Kidney epithelial cell (primary cell): Measurements from ENCODE around the gene PIGT. TPM values are rescaled to one million over a fixed set of nuclear protein-coding genes. Genes with fewer than 3 reads are reported as not detected.

ENCODE experiments used
- DNase-seq: peaks from one replicate; pipeline ENCODE4 v3.0.0-alpha.2; 2010; ENCODE audit warnings: low read depth
- H3K27me3 ChIP-seq: 2 replicates; pipeline ENCODE4 v1.6.0; 2011; ENCODE audit warnings: low read length; ENCODE audit not compliant: control insufficient read depth, insufficient read depth
- H3K36me3 ChIP-seq: 2 replicates; pipeline ENCODE4 v1.5.1; 2011; ENCODE audit warnings: low read length; ENCODE audit not compliant: control insufficient read depth, insufficient read depth
- H3K4me3 ChIP-seq: 2 replicates; pipeline ENCODE4 v1.5.1; 2011; ENCODE audit warnings: low read depth, mild to moderate bottlenecking, control low read depth, low read length
- total RNA-seq: library from RNA; depleted of rRNA; stranded (reverse); fragments of >200 nt; gene quantifications from 2 replicates; pipeline ENCODE4 v1.2.3, GENCODE V29; 2015
- TF ChIP-seq, protein P1 (sequence below): IDR thresholded peaks from 2 replicates; pipeline ENCODE4 v1.5.1; 2011; ENCODE audit warnings: mild to moderate bottlenecking, moderate library complexity, low read length, control low read depth, inconsistent platforms; ENCODE audit not compliant: insufficient read depth, poor library complexity, severe bottlenecking

The PIGT gene
- total RNA-seq, 1 donor from 2014 or later: 69.8 TPM

- no peak for DNase-seq
- Histone ChIP-seq H3K27me3 (no peaks in the 10 kb centered on the region), H3K4me3 (no peak overlapping the region), H3K36me3 (no peaks in the 10 kb centered on the region)
- TF ChIP-seq, protein P1, sequence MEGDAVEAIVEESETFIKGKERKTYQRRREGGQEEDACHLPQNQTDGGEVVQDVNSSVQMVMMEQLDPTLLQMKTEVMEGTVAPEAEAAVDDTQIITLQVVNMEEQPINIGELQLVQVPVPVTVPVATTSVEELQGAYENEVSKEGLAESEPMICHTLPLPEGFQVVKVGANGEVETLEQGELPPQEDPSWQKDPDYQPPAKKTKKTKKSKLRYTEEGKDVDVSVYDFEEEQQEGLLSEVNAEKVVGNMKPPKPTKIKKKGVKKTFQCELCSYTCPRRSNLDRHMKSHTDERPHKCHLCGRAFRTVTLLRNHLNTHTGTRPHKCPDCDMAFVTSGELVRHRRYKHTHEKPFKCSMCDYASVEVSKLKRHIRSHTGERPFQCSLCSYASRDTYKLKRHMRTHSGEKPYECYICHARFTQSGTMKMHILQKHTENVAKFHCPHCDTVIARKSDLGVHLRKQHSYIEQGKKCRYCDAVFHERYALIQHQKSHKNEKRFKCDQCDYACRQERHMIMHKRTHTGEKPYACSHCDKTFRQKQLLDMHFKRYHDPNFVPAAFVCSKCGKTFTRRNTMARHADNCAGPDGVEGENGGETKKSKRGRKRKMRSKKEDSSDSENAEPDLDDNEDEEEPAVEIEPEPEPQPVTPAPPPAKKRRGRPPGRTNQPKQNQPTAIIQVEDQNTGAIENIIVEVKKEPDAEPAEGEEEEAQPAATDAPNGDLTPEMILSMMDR: no peak
Observed at GRCh38 chr20:45404438-45404837, 11.5 kb upstream of the PIGT start.

DNA sequence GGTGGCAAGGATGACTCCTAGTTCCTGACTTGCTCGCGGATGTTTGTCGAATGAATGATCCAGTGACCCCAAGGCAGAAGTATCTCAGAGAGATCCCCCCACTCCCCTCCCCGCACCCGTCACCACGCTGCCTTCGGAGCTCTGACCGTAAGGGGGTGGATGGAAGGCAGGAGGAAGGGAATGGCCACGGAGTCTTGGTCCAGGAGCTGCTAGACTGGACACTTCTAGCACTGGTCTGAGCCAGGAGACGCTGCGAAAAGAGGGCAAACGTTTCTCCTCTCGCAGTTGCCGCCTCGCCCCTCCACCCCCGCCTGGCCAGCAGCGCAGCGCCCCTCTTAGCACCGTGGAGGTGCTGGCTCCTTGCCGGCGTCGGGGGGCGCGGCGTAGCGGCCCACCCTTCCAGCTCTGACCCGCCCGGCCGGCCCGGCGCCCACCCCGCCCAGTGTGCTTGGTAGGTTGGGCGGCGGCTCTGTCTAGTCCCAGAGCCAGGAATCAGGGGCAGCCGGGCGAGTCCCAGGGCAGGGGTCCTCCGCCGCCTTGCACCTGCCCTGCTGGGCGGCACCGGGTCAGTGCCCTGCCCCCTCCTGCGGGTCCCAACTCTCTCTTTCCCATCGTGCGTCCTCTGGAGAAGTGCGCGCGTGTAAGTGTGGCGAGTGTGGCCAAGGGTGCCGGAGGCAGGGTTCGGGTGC lies 10.2 kb upstream of the PIGT start:
- no peak for DNase-seq

GRCh38 chr20:45406260-45407066 lies 9.5 kb upstream of the PIGT start:
- Histone ChIP-seq H3K36me3 (no peaks in the 10 kb centered on the region), H3K27me3 (no peaks in the 10 kb centered on the region), H3K4me3 (peak overlapping the region; percentile 54)
- DNase-seq: no peak
- TF ChIP-seq, protein P1: no peak

More for the DNA sequence above, 10.2 kb upstream of the PIGT start:
- TF ChIP-seq, protein P1: no peak
- H3K36me3 ChIP-seq: no peaks in the 10 kb centered on the region
- H3K4me3 ChIP-seq: peak overlapping the region; percentile 54
- no peaks in the 10 kb centered on the region for H3K27me3 ChIP-seq

- H3K36me3 ChIP-seq: no peaks in the 10 kb centered on the region
Observed at GRCh38 chr20:45407067-45407745, 8.7 kb upstream of the PIGT start.

DNA sequence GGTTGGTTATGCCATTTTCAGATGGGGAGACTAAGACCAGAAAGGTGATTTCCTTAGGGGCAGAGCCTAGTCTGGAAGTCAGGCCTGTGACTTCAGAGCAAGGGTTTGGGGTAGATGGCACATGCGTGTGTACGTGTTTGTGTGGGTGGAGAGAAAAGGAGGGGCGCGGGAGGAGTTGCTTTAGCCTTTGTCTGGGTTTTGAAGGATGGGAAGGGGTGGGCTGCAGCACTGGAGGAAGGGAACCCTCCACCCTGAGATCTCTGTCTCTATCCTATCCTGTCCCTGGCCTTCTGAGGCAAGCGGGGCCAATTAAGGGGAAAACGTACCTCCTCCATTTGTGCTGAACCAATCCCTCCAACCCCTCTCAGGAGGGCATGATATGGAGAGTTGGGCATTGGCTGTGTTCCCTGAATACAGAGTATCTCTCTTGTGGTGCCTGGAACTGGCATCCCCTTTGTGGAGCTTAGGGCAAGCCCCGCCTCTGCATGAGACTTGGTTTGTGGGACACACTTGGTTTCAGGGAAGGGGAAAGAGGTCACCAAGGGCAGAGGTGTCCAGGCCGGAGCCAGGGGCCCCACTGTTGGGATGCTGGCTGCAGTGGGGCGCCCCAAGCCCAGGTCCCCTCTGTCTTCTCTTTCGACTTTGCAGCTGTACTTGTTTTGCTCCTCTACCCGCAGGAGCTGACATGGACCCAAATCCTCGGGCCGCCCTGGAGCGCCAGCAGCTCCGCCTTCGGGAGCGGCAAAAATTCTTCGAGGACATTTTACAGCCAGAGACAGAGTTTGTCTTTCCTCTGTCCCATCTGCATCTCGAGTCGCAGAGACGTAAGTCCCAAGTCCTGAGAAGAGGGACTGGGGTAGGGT lies 7.9 kb upstream of the PIGT start, which contains the start of gene DBNDD2:
DBNDD2 (plus strand) TSS at position 507 of the 863 bp plus-strand sequence; CDS start at position 686, 179 bp downstream.
- DNase-seq: no peak
- Histone ChIP-seq H3K27me3 (no peaks in the 10 kb centered on the region), H3K36me3 (no peaks in the 10 kb centered on the region), H3K4me3 (peak within 1 kb of the TSS; percentile 54)
- TF ChIP-seq, protein P1: no peak

More at GRCh38 chr20:45407067-45407745, 8.7 kb upstream of the PIGT start:
- DNase-seq: no peak
- TF ChIP-seq, protein P1: no peak
- Histone ChIP-seq H3K4me3 (peak overlapping the region; percentile 54), H3K27me3 (no peaks in the 10 kb centered on the region)
